Fibroblast of lung (primary cell): ENCODE results near the gene SNRNP25.

Source experiments
- EZH2 ChIP-seq: IDR thresholded peaks from 2 replicates; pipeline ENCODE4 v1.5.1; 2012; ENCODE audit warnings: low read length, control low read depth, mild to moderate bottlenecking; ENCODE audit errors: missing control alignments
- TF ChIP-seq, protein P1 (sequence below), 2 donors: IDR thresholded peaks in 1 of 2; conservative IDR thresholded peaks in 1 of 2; 1 replicate in 1 of 2; 2 replicates in 1 of 2; pipeline ENCODE4 v1.5.1; 2011 to 2012; ENCODE audit warnings: low read length in 2 of 2, control low read depth in 1 of 2, inconsistent platforms in 1 of 2, low read depth in 1 of 2, mild to moderate bottlenecking in 1 of 2

DNA sequence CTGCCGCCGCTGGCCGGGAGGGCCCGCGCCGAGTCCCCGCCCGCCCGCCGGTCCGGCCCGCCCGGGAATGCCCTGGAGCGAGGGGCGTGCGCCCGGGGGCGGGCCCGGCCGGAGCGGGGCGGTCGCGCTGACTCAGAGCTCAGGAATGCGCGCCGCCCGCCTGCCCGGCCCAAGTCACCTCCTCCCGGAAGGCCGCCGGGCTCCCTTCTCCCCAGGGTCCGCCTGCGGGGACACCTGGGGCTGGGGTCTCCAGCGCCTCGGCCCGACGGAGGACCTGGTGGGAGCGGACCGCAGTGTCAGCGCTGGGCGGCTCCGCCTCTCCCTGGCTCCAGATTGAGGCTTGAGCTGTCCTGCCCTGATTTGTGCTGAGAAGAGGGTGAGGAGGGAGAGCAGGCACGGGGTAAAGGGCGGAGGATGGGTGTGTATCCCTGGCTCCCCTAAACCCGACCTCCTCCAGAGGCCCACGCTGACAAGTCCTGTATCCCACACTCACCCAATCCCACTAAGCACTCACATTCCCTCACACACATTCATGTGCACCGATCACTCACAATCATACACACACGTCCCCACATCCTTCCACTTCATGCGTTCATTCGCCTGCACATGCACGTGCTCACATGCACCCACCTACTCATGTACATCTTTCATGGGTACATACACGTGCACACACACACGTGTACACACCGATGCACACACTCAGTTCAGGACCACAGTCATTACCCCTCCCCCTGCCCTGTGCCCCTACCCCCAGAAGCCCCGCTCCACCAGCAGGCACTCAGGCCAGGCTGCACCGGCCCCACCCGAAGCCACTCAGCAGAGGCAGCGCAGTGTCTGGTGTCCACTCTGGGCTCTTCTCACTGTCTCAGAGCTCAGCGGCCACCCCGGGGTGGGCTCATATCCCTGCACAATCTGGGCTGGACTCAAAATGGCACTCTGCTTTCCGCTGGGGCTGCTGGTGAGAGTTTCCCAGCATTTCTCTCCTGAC is 19.2 kb downstream of the SNRNP25 start, which contains the start of gene RHBDF1:
- TF ChIP-seq, protein P1, sequence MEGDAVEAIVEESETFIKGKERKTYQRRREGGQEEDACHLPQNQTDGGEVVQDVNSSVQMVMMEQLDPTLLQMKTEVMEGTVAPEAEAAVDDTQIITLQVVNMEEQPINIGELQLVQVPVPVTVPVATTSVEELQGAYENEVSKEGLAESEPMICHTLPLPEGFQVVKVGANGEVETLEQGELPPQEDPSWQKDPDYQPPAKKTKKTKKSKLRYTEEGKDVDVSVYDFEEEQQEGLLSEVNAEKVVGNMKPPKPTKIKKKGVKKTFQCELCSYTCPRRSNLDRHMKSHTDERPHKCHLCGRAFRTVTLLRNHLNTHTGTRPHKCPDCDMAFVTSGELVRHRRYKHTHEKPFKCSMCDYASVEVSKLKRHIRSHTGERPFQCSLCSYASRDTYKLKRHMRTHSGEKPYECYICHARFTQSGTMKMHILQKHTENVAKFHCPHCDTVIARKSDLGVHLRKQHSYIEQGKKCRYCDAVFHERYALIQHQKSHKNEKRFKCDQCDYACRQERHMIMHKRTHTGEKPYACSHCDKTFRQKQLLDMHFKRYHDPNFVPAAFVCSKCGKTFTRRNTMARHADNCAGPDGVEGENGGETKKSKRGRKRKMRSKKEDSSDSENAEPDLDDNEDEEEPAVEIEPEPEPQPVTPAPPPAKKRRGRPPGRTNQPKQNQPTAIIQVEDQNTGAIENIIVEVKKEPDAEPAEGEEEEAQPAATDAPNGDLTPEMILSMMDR (conservative IDR thresholded peaks at IDR 0.05 in 1 of 2, IDR thresholded peaks at IDR 0.05 in 1 of 2; ENCODE audit: low read depth in 1 of 2, low read length in 2 of 2) = no peak
- no peak for TF ChIP-seq EZH2
